Glutamatergic neuron (in vitro differentiated cells): Measurements from ENCODE around the gene TM4SF20. TPM values are rescaled to one million over a fixed set of nuclear protein-coding genes. Genes with fewer than 3 reads are reported as not detected.

Source experiments
- DNase-seq: peaks from one replicate; pipeline ENCODE4 v3.0.0; 2022
- H3K27ac Mint-ChIP-seq: one replicate; pipeline ENCODE4 v1.8.0; 2020; ENCODE audit warnings: mild to moderate bottlenecking, mixed read lengths, inconsistent platforms; ENCODE audit not compliant: unreplicated experiment
- H3K27me3 Mint-ChIP-seq: one replicate; pipeline ENCODE4 v1.8.0; 2020; ENCODE audit warnings: mild to moderate bottlenecking, moderate library complexity, mixed read lengths, inconsistent platforms; ENCODE audit not compliant: unreplicated experiment
- H3K36me3 Mint-ChIP-seq: one replicate; pipeline ENCODE4 v1.8.0; 2020; ENCODE audit warnings: mild to moderate bottlenecking, mixed read lengths, inconsistent platforms; ENCODE audit not compliant: unreplicated experiment
- H3K4me1 Mint-ChIP-seq: one replicate; pipeline ENCODE4 v1.8.0; 2020; ENCODE audit warnings: mild to moderate bottlenecking, low read depth, mixed read lengths, inconsistent platforms; ENCODE audit not compliant: unreplicated experiment
- H3K4me3 Mint-ChIP-seq: one replicate; pipeline ENCODE4 v1.8.0; 2020; ENCODE audit warnings: mild to moderate bottlenecking, mixed read lengths, inconsistent platforms; ENCODE audit not compliant: unreplicated experiment
- H3K9me3 Mint-ChIP-seq: one replicate; pipeline ENCODE4 v1.8.0; 2020; ENCODE audit warnings: mild to moderate bottlenecking, moderate library complexity, mixed read lengths, inconsistent platforms; ENCODE audit not compliant: unreplicated experiment
- CTCF ChIP-seq: fragments of 200-600 bp; sonication (generic); IDR thresholded peaks from one replicate; pipeline ENCODE4 v1.5.0; 2021; ENCODE audit not compliant: partially characterized antibody, unreplicated experiment
- total RNA-seq: library from RNA; stranded (reverse); fragmentation: NEBNext Ultra II Directional; extraction: Animal tissue kit (Norgen Biotek cat#: 25700); gene quantifications from one replicate; pipeline ENCODE4 v1.2.1, GENCODE V29; 2021; ENCODE audit not compliant: unreplicated experiment

TM4SF20 gene
- total RNA-seq, 1 donor from 2014 or later = not detected

GRCh38 chr2:227347117-227347516 lies 32.0 kb downstream of the TM4SF20 start:
- TF ChIP-seq CTCF = no peak
- no peak for DNase-seq
- H3K27ac Mint-ChIP-seq = peak overlapping the region; percentile 54
- H3K9me3 Mint-ChIP-seq = no peaks in the 10 kb centered on the region
- H3K36me3 Mint-ChIP-seq = no peaks in the 10 kb centered on the region
- no peaks in the 10 kb centered on the region for H3K27me3 Mint-ChIP-seq
- H3K4me1 Mint-ChIP-seq = peaks cover 14% of the 10 kb centered on the region
- H3K4me3 Mint-ChIP-seq = no peak overlapping the region

GRCh38 chr2:227344231-227344630 lies 34.9 kb downstream of the TM4SF20 start:
- TF ChIP-seq CTCF = no peak
- Mint-ChIP-seq H3K4me3 (no peak overlapping the region), H3K36me3 (no peaks in the 10 kb centered on the region), H3K9me3 (no peaks in the 10 kb centered on the region), H3K27ac (no peak overlapping the region), H3K4me1 (peaks cover 15% of the 10 kb centered on the region), H3K27me3 (no peaks in the 10 kb centered on the region)
- DNase-seq = no peak

- H3K4me3 Mint-ChIP-seq = no peak overlapping the region
- H3K27me3 Mint-ChIP-seq = no peaks in the 10 kb centered on the region
- no peaks in the 10 kb centered on the region for H3K36me3 Mint-ChIP-seq
These were observed 37.6 kb downstream of the TM4SF20 start for GRCh38 chr2:227341553-227341952.

GRCh38 chr2:227340106-227340505 lies 39.0 kb downstream of the TM4SF20 start:
- Mint-ChIP-seq H3K27ac (no peak overlapping the region), H3K9me3 (peaks cover under 1% of the 10 kb centered on the region), H3K27me3 (no peaks in the 10 kb centered on the region), H3K36me3 (no peaks in the 10 kb centered on the region), H3K4me3 (no peak overlapping the region), H3K4me1 (peaks cover 6% of the 10 kb centered on the region)
- no peak for DNase-seq
- no peak for TF ChIP-seq CTCF

More at GRCh38 chr2:227341553-227341952, 37.6 kb downstream of the TM4SF20 start:
- no peak for DNase-seq
- peaks cover 7% of the 10 kb centered on the region for H3K4me1 Mint-ChIP-seq
- no peak overlapping the region for H3K27ac Mint-ChIP-seq
- H3K9me3 Mint-ChIP-seq = no peaks in the 10 kb centered on the region
- TF ChIP-seq CTCF = no peak

- Mint-ChIP-seq H3K9me3 (peaks cover 2% of the 10 kb centered on the region), H3K36me3 (no peaks in the 10 kb centered on the region), H3K4me3 (no peak overlapping the region), H3K27me3 (no peaks in the 10 kb centered on the region), H3K4me1 (peaks cover 6% of the 10 kb centered on the region), H3K27ac (no peak overlapping the region)
- no peak for TF ChIP-seq CTCF
- DNase-seq = no peak
These were observed 40.0 kb downstream of the TM4SF20 start for GRCh38 chr2:227339098-227339599.
